Tibial artery (tissue), 4 donors: ENCODE measurements around the gene ST3GAL6.

Source experiments
- DNase-seq, 2 donors: peaks; one replicate each; pipeline ENCODE4 v3.0.0-alpha.2; 2019
- H3K27ac ChIP-seq, 2 donors: fragments of 200-600 bp; sonication (generic) in 1 of 2; 1 replicate in 1 of 2; 2 replicates in 1 of 2; pipeline ENCODE4 v1.5.1; 2018 to 2019; ENCODE audit warnings: mild to moderate bottlenecking in 1 of 2
- H3K27me3 ChIP-seq, 2 donors: fragments of 200-600 bp; sonication (generic) in 1 of 2; one replicate each; pipeline versions ENCODE4 v1.5.1 to v1.6.0; 2016 to 2019
- H3K36me3 ChIP-seq, 3 donors: fragments of 200-600 bp; sonication (generic) in 2 of 3; one replicate each; pipeline ENCODE4 v1.5.1; 2016 to 2019; ENCODE audit warnings: mild to moderate bottlenecking in 2 of 3
- H3K4me1 ChIP-seq, 4 donors: fragments of 200-600 bp; sonication (generic) in 2 of 4; 1 replicate in 3 of 4; 2 replicates in 1 of 4; pipeline ENCODE4 v1.5.1; 2016 to 2019
- H3K4me3 ChIP-seq, 2 donors: fragments of 200-600 bp; sonication (generic) in 1 of 2; 1 replicate in 1 of 2; 2 replicates in 1 of 2; pipeline ENCODE4 v1.5.1; 2018 to 2019; ENCODE audit warnings: mild to moderate bottlenecking in 2 of 2
- H3K9me3 ChIP-seq, 3 donors: fragments of 200-600 bp; sonication (generic) in 1 of 3; one replicate each; pipeline ENCODE4 v1.5.1; 2016 to 2019
- CTCF ChIP-seq, 2 experiments: fragments of 200-600 bp in 1 of 2; fragments of 450-650 bp in 1 of 2; IDR thresholded peaks; one replicate each; pipeline ENCODE4 v1.5.1; 2017 to 2019; ENCODE audit warnings: antibody characterized with exemption in 2 of 2, mild to moderate bottlenecking in 1 of 2, moderate library complexity in 1 of 2
- intact Hi-C: fragments of 100-400 bp; cut with DNase I; formaldehyde crosslinking; loops from one replicate; pipeline ENCODE4 v1.15.0; 2023; ENCODE audit warnings: low total_unique reads

ST3GAL6 gene

GRCh38 chr3:98801043-98801747 is 38.1 kb downstream of the ST3GAL6 start:
- DNase-seq, result no peak
- Histone ChIP-seq H3K27ac (no peak overlapping the region), H3K27me3 (no peaks in the 10 kb centered on the region), H3K9me3 (no peaks in the 10 kb centered on the region), H3K4me1 (no peaks in the 10 kb centered on the region), H3K4me3 (no peak overlapping the region), H3K36me3 (peaks cover 13 to 31% (median 18%) of the 10 kb centered on the region in 3 donors)
- TF ChIP-seq CTCF (IDR thresholded peaks at IDR 0.05), result no peak
- intact Hi-C loops, result no loop called here

DNA sequence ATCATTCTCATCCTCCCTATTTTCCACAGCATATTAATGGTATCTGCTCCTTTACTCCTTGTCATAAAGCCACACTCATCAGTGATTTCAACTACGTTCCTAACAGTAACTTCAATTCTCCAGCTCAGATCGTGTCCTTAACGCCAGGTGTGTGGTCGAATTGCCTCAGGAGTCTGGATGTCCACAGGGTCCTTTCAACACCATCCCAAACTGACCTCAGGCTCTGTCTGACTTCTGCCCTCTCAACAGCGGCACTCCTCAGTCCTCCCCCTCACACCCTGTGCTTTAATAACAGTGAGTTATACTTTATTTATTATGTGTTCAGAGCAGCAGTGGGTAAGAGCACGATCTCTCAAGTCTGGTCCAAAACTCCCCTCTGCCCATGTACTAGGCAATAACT is 42.4 kb downstream of the ST3GAL6 start:
- DNase-seq, result no peak
- no peak for TF ChIP-seq CTCF (IDR thresholded peaks at IDR 0.05)
- no peaks in the 10 kb centered on the region for H3K27me3 ChIP-seq
- H3K27ac ChIP-seq, result no peak overlapping the region
- intact Hi-C loops, result no loop called here
- H3K4me1 ChIP-seq, result peaks cover 0 to 8% (median 0%) of the 10 kb centered on the region in 4 donors
- H3K9me3 ChIP-seq, result no peaks in the 10 kb centered on the region
- H3K4me3 ChIP-seq, result no peak overlapping the region
- H3K36me3 ChIP-seq, result peaks cover 25 to 36% (median 28%) of the 10 kb centered on the region in 3 donors

- no peak for TF ChIP-seq CTCF (IDR thresholded peaks at IDR 0.05)
- no peaks in the 10 kb centered on the region for H3K9me3 ChIP-seq
- H3K27me3 ChIP-seq, result no peaks in the 10 kb centered on the region
- no peak overlapping the region for H3K27ac ChIP-seq
- peaks cover 0 to 8% (median 0%) of the 10 kb centered on the region in 4 donors for H3K4me1 ChIP-seq
- H3K36me3 ChIP-seq, result peaks cover 24 to 34% (median 31%) of the 10 kb centered on the region in 3 donors
- intact Hi-C loops, result no loop called here
- no peak overlapping the region for H3K4me3 ChIP-seq
- DNase-seq, result no peak
Measured at GRCh38 chr3:98806521-98806920, 43.4 kb downstream of the ST3GAL6 start.

GRCh38 chr3:98807011-98807410 is 43.9 kb downstream of the ST3GAL6 start:
- intact Hi-C loops, result no loop called here
- DNase-seq, result no peak
- Histone ChIP-seq H3K36me3 (peaks cover 24 to 34% (median 30%) of the 10 kb centered on the region in 3 donors), H3K27ac (no peak overlapping the region), H3K9me3 (no peaks in the 10 kb centered on the region), H3K4me3 (no peak overlapping the region), H3K27me3 (no peaks in the 10 kb centered on the region), H3K4me1 (peaks cover 0 to 8% (median 0%) of the 10 kb centered on the region in 4 donors)
- no peak for TF ChIP-seq CTCF (IDR thresholded peaks at IDR 0.05)

DNA sequence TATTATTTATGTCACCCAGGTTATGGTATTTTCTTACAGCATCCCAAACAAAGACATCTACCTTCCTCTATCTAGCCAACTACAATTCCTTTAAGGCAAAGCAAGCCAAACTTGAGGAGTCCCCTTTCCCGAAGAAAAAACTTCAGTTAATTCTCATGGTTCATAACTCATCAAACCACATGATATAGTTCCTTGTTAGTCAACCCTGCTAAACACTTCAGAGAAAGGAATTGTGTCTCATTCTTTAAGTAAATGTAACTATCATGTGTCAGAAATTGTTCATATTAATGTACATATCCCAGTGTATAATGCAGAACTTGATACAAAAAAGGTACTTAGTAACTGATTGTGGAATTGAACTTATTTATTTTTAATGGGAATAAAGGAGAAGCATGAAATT is 44.4 kb downstream of the ST3GAL6 start:
- H3K27me3 ChIP-seq, result no peaks in the 10 kb centered on the region
- no peaks in the 10 kb centered on the region for H3K9me3 ChIP-seq
- no peak overlapping the region for H3K4me3 ChIP-seq
- peaks cover 0 to 8% (median 0%) of the 10 kb centered on the region in 4 donors for H3K4me1 ChIP-seq
- no peak for TF ChIP-seq CTCF (IDR thresholded peaks at IDR 0.05)
- H3K36me3 ChIP-seq, result peaks cover 24 to 34% (median 30%) of the 10 kb centered on the region in 3 donors
- no peak overlapping the region for H3K27ac ChIP-seq
- DNase-seq, result no peak
- intact Hi-C loops, result no loop called here
